GM03348 (cell line): ENCODE results near the gene H3-3A.

ENCODE experiments used
- DNase-seq: peaks from one replicate; pipeline ENCODE4 v3.0.0; 2012; ENCODE audit warnings: low spot score

Gene H3-3A

GRCh38 chr1:226062558-226063223 is at the start of gene H3-3A:
Gene H3-3A (plus strand): TSS chr1:226062716. CDS start chr1:226064352, 1,636 bp downstream.
- peak; percentile 99 for DNase-seq

- DNase-seq: no peak
These were observed 45.4 kb upstream of the H3-3A start for GRCh38 chr1:226017070-226017469.

GRCh38 chr1:226019572-226019971 is 42.9 kb upstream of the H3-3A start:
- no peak for DNase-seq

- no peak for DNase-seq
These were observed 41.1 kb upstream of the H3-3A start for GRCh38 chr1:226021401-226021800.

GRCh38 chr1:226021801-226022200 is 40.7 kb upstream of the H3-3A start:
- no peak for DNase-seq

GRCh38 chr1:226023735-226024134 is 38.8 kb upstream of the H3-3A start:
- DNase-seq: no peak

- DNase-seq: no peak
These were observed 35.7 kb upstream of the H3-3A start for GRCh38 chr1:226026833-226027232.

GRCh38 chr1:226027538-226028217 is 34.8 kb upstream of the H3-3A start:
- no peak for DNase-seq

GRCh38 chr1:226029093-226029496 is 33.4 kb upstream of the H3-3A start:
- DNase-seq: no peak

GRCh38 chr1:226029568-226030225 is 32.8 kb upstream of the H3-3A start:
- DNase-seq: no peak

GRCh38 chr1:226033582-226033981 is 28.9 kb upstream of the H3-3A start:
- no peak for DNase-seq

GRCh38 chr1:226033991-226034390 is 28.5 kb upstream of the H3-3A start:
- no peak for DNase-seq

GRCh38 chr1:226034482-226034881 is 28.0 kb upstream of the H3-3A start:
- DNase-seq: peak; percentile 94

GRCh38 chr1:226035915-226036314 is 26.6 kb upstream of the H3-3A start:
- DNase-seq: no peak

GRCh38 chr1:226038661-226039060 is 23.9 kb upstream of the H3-3A start:
- DNase-seq: no peak

- DNase-seq: no peak
These were observed 21.1 kb upstream of the H3-3A start for GRCh38 chr1:226041419-226041818.

- DNase-seq: no peak
These were observed 17.9 kb upstream of the H3-3A start for GRCh38 chr1:226044514-226045101.

- peak; percentile 26 for DNase-seq
These were observed 16.3 kb upstream of the H3-3A start for GRCh38 chr1:226046240-226046639.

GRCh38 chr1:226047495-226047894 is 15.0 kb upstream of the H3-3A start:
- peak; percentile 60 for DNase-seq

- no peak for DNase-seq
These were observed 13.6 kb upstream of the H3-3A start for GRCh38 chr1:226048886-226049285.

GRCh38 chr1:226050133-226050532 is 12.4 kb upstream of the H3-3A start:
- DNase-seq: no peak

- DNase-seq: no peak
These were observed 11.2 kb upstream of the H3-3A start for GRCh38 chr1:226051365-226051764.

GRCh38 chr1:226052061-226052460 is 10.5 kb upstream of the H3-3A start:
- DNase-seq: no peak
